ENCODE data around the gene APOL5. TPM values are rescaled to one million over a fixed set of nuclear protein-coding genes. Genes with fewer than 3 reads are reported as not detected.

Gene APOL5
- total RNA-seq, 1 experiment from 2014 or later = not detected

- H3K9me3 ChIP-seq (ENCODE audit: low read length) = no peaks in the 10 kb centered on the region
- no peaks in the 10 kb centered on the region for H4K20me1 ChIP-seq (ENCODE audit: low read length)
- ChIA-PET POLR2A (ENCODE audit: unreplicated experiment) (no interaction called here), CTCF (no interaction called here)
- no peaks in the 10 kb centered on the region for H3K27me3 ChIP-seq (ENCODE audit: low read length)
- ATAC-seq = no peak
- H3K9ac ChIP-seq (ENCODE audit: low read length) = no peak overlapping the region
- H2AFZ ChIP-seq (ENCODE audit: low read length) = no peak overlapping the region
- no peaks in the 10 kb centered on the region for H3K9me2 ChIP-seq (replicated peaks; ENCODE audit: low read length)
- intact Hi-C loops (cut with micrococcal nuclease) = no loop called here
- no peaks in the 10 kb centered on the region for H3F3A ChIP-seq (ENCODE audit: low read length, unreplicated experiment)
- H3K27ac ChIP-seq (ENCODE audit: low read length) = no peak overlapping the region
- H3K79me2 ChIP-seq (ENCODE audit: low read length) = no peaks in the 10 kb centered on the region
- no peak for TF ChIP-seq CTCF (conservative IDR thresholded peaks at IDR 0.05; ENCODE audit: low read depth, low read length)
- TF ChIP-seq EZH2 (IDR thresholded peaks at IDR 0.05; ENCODE audit: low read length, unreplicated experiment) = no peak
- TF ChIP-seq EZH2phosphoT487 (IDR thresholded peaks at IDR 0.05; ENCODE audit: borderline replicate concordance, low read length) = no peak
- H3K36me3 ChIP-seq (ENCODE audit: low read depth, low read length) = no peaks in the 10 kb centered on the region
- H3K4me2 ChIP-seq (ENCODE audit: low read length) = no peak overlapping the region
- DNase-seq = no peak
- no peak overlapping the region for H3K4me3 ChIP-seq (ENCODE audit: low read length)
- BruUV-seq (replicated peaks) = no TSS peak
- H3K4me1 ChIP-seq (ENCODE audit: insufficient read depth, low read length) = no peaks in the 10 kb centered on the region
These were observed 16.8 kb downstream of the APOL5 start for GRCh38 chr22:35734517-35734827.

GRCh38 chr22:35735542-35735941 is 17.9 kb downstream of the APOL5 start:
- Histone ChIP-seq H2AFZ (ENCODE audit: low read length) (no peak overlapping the region), H3K27me3 (ENCODE audit: low read length) (no peaks in the 10 kb centered on the region), H4K20me1 (ENCODE audit: low read length) (no peaks in the 10 kb centered on the region), H3F3A (ENCODE audit: low read length, unreplicated experiment) (no peaks in the 10 kb centered on the region), H3K79me2 (ENCODE audit: low read length) (no peaks in the 10 kb centered on the region), H3K9me2 (replicated peaks; ENCODE audit: low read length) (no peaks in the 10 kb centered on the region), H3K4me3 (ENCODE audit: low read length) (no peak overlapping the region), H3K4me2 (ENCODE audit: low read length) (no peak overlapping the region), H3K4me1 (ENCODE audit: insufficient read depth, low read length) (no peaks in the 10 kb centered on the region), H3K36me3 (ENCODE audit: low read depth, low read length) (no peaks in the 10 kb centered on the region), H3K9ac (ENCODE audit: low read length) (no peak overlapping the region), H3K27ac (ENCODE audit: low read length) (no peak overlapping the region), H3K9me3 (ENCODE audit: low read length) (no peaks in the 10 kb centered on the region)
- intact Hi-C loops (cut with micrococcal nuclease) = no loop called here
- BruUV-seq (replicated peaks) = no TSS peak
- POLR2A ChIA-PET (ENCODE audit: unreplicated experiment) = no interaction called here
- ATAC-seq (no peak), DNase-seq (no peak)
- CTCF ChIA-PET = no interaction called here
- TF ChIP-seq EZH2phosphoT487 (IDR thresholded peaks at IDR 0.05; ENCODE audit: borderline replicate concordance, low read length) (no peak), CTCF (conservative IDR thresholded peaks at IDR 0.05; ENCODE audit: low read depth, low read length) (no peak), EZH2 (IDR thresholded peaks at IDR 0.05; ENCODE audit: low read length, unreplicated experiment) (no peak)

- Histone ChIP-seq H3K9me2 (replicated peaks; ENCODE audit: low read length) (no peaks in the 10 kb centered on the region), H3K27me3 (ENCODE audit: low read length) (no peaks in the 10 kb centered on the region), H3K9me3 (ENCODE audit: low read length) (no peaks in the 10 kb centered on the region), H2AFZ (ENCODE audit: low read length) (no peak overlapping the region), H3K9ac (ENCODE audit: low read length) (no peak overlapping the region), H3K4me1 (ENCODE audit: insufficient read depth, low read length) (no peaks in the 10 kb centered on the region), H3K79me2 (ENCODE audit: low read length) (no peaks in the 10 kb centered on the region), H3K27ac (ENCODE audit: low read length) (no peak overlapping the region), H3K4me2 (ENCODE audit: low read length) (no peak overlapping the region), H3F3A (ENCODE audit: low read length, unreplicated experiment) (no peaks in the 10 kb centered on the region), H4K20me1 (ENCODE audit: low read length) (no peaks in the 10 kb centered on the region), H3K4me3 (ENCODE audit: low read length) (no peak overlapping the region), H3K36me3 (ENCODE audit: low read depth, low read length) (no peaks in the 10 kb centered on the region; the same call in 1 of the 2 replicates)
- DNase-seq (no peak), ATAC-seq (no peak)
- CTCF ChIA-PET = no interaction called here
- BruUV-seq (replicated peaks) = no TSS peak
- intact Hi-C loops (cut with micrococcal nuclease) = no loop called here
- TF ChIP-seq EZH2phosphoT487 (IDR thresholded peaks at IDR 0.05; ENCODE audit: borderline replicate concordance, low read length) (no peak), CTCF (conservative IDR thresholded peaks at IDR 0.05; ENCODE audit: low read depth, low read length) (no peak), EZH2 (IDR thresholded peaks at IDR 0.05; ENCODE audit: low read length, unreplicated experiment) (no peak)
- POLR2A ChIA-PET (ENCODE audit: unreplicated experiment) = no interaction called here
These were observed 18.5 kb downstream of the APOL5 start for GRCh38 chr22:35736166-35736565.

Data from PC-3 (cell line).